Measurements from ENCODE around the gene OAF. TPM values are rescaled to one million over a fixed set of nuclear protein-coding genes. Genes with fewer than 3 reads are reported as not detected.

OAF gene
- total RNA-seq, 2 experiments from 2014 or later: 5.3 TPM

GRCh38 chr11:120209746-120210625 lies 846 bp upstream of the OAF start:
- POLR2A ChIA-PET: no interaction called here
- Mint-ChIP-seq H3K36me3 (ENCODE audit: low read depth) (no peaks in the 10 kb centered on the region), H3K27me3 (ENCODE audit: low read depth) (peaks cover 37% of the 10 kb centered on the region), H3K4me1 (ENCODE audit: low read depth) (peaks cover 21% of the 10 kb centered on the region), H3K9me3 (ENCODE audit: insufficient read depth) (no peaks in the 10 kb centered on the region), H3K4me3 (peak overlapping the region; percentile 75), H3K27ac (peak overlapping the region; percentile 65)
- ATAC-seq (no peak), DNase-seq (no peak)
- CTCF ChIA-PET: interaction anchor here (1.5 kb wide), 1 partner anchor 19 kb away, joined by 3 read pairs; no protein-coding TSS in a partner anchor

DNA sequence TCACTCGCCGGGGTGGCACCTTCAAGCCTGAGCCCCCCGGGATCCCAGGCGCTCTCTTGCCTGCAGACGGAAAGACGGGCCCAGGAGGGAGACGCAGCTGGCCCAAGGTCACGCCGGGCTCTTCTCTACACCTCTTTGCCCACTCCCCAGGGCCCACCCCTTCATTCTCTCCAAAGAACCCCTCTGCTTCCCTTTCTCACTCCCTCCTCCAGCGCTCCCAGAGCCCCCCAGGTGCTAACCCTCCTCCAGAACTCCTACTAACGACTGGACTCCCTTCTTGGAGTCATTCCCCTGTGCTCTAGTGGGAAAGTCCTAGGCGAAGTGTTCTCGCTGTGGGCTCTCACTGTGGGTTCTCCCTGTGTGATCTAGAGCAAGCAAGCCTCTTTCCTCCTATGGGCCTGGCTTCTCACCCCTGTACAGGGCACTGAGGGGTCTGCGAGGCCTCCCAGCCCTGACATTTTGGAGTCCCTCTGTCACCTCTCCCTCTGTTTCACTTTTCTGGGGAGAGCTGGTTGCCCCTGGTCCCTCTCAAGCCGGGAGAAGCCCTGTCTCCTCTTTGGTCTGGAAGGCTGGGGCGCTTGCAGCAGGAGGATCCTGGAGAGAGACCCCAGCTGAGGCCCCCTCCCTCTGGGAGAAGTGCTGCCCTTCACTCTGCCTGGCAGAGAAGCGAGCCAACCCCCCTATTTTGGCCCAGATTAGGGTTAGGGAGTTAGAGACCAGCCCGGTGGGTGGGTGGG lies 858 bp downstream of the OAF start:
- H3K4me1 Mint-ChIP-seq (ENCODE audit: low read depth): peaks cover 17% of the 10 kb centered on the region
- no peaks in the 10 kb centered on the region for H3K36me3 Mint-ChIP-seq (ENCODE audit: low read depth)
- peaks cover 31% of the 10 kb centered on the region for H3K27me3 Mint-ChIP-seq (ENCODE audit: low read depth)
- H3K9me3 Mint-ChIP-seq (ENCODE audit: insufficient read depth): no peaks in the 10 kb centered on the region
- DNase-seq: no peak
- peak overlapping the region; percentile 86 for H3K27ac Mint-ChIP-seq
- CTCF ChIA-PET: interaction anchor here (1.1 to 1.5 kb wide), 2 partner anchors 18 to 43 kb away, joined by 3 to 4 read pairs; no protein-coding TSS in a partner anchor
- peak overlapping the region; percentile 85 for H3K4me3 Mint-ChIP-seq
- POLR2A ChIA-PET: no interaction called here
- no peak for ATAC-seq

GRCh38 chr11:120212259-120212878 lies 1.5 kb downstream of the OAF start:
- H3K36me3 Mint-ChIP-seq (ENCODE audit: low read depth): no peaks in the 10 kb centered on the region
- DNase-seq (no peak), ATAC-seq (no peak)
- no peaks in the 10 kb centered on the region for H3K9me3 Mint-ChIP-seq (ENCODE audit: insufficient read depth)
- CTCF ChIA-PET: interaction anchor here (1.1 to 1.5 kb wide), 2 partner anchors 23 to 44 kb away, joined by 4 to 5 read pairs; no protein-coding TSS in a partner anchor
- H3K4me3 Mint-ChIP-seq: peak overlapping the region; percentile 51
- peaks cover 30% of the 10 kb centered on the region for H3K27me3 Mint-ChIP-seq (ENCODE audit: low read depth)
- POLR2A ChIA-PET: no interaction called here
- no peak overlapping the region for H3K27ac Mint-ChIP-seq
- H3K4me1 Mint-ChIP-seq (ENCODE audit: low read depth): peaks cover 17% of the 10 kb centered on the region

- no peak overlapping the region for H3K4me3 Mint-ChIP-seq
- no peaks in the 10 kb centered on the region for H3K9me3 Mint-ChIP-seq (ENCODE audit: insufficient read depth)
- peaks cover 17% of the 10 kb centered on the region for H3K4me1 Mint-ChIP-seq (ENCODE audit: low read depth)
- DNase-seq: no peak
- peaks cover 25% of the 10 kb centered on the region for H3K27me3 Mint-ChIP-seq (ENCODE audit: low read depth)
- ChIA-PET CTCF (interaction anchor here (0.7 to 1.5 kb wide), 4 partner anchors 17 to 44 kb away, joined by 3 to 5 read pairs (median 4); no protein-coding TSS in a partner anchor), POLR2A (no interaction called here)
- H3K36me3 Mint-ChIP-seq (ENCODE audit: low read depth): no peaks in the 10 kb centered on the region
- no peak for ATAC-seq
- H3K27ac Mint-ChIP-seq: no peak overlapping the region
These were observed 2.1 kb downstream of the OAF start for GRCh38 chr11:120212926-120213325.

DNA sequence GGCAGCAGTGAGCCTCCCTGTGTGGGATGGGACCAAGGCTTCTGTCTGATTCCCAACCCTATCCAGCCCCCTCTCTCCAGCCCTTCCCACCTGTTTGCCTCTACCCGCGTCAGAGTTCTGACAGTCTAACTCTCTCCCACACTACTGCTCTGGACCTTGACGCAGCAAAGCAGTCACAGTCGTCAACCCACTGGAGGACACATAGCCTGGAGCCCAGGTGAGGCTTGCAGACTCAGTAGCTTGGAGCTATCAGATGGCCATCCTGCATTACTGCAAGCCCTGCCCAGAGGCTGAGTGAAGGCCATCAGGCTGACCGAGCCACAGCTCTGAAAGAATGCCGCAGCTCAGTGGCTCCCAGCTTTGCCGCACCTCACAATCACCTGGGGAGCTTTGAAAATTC lies 3.7 kb downstream of the OAF start:
- Mint-ChIP-seq H3K4me3 (no peak overlapping the region), H3K27ac (no peak overlapping the region), H3K27me3 (ENCODE audit: low read depth) (peaks cover 14% of the 10 kb centered on the region), H3K36me3 (ENCODE audit: low read depth) (no peaks in the 10 kb centered on the region), H3K4me1 (ENCODE audit: low read depth) (peaks cover 10% of the 10 kb centered on the region), H3K9me3 (ENCODE audit: insufficient read depth) (no peaks in the 10 kb centered on the region)
- DNase-seq (no peak), ATAC-seq (no peak)
- POLR2A ChIA-PET: no interaction called here
- CTCF ChIA-PET: interaction anchor here (0.7 kb wide), 1 partner anchor 86 kb away, joined by 3 read pairs; no protein-coding TSS in a partner anchor

- POLR2A ChIA-PET: no interaction called here
These were observed 4.8 kb downstream of the OAF start for GRCh38 chr11:120215634-120216033.

DNA sequence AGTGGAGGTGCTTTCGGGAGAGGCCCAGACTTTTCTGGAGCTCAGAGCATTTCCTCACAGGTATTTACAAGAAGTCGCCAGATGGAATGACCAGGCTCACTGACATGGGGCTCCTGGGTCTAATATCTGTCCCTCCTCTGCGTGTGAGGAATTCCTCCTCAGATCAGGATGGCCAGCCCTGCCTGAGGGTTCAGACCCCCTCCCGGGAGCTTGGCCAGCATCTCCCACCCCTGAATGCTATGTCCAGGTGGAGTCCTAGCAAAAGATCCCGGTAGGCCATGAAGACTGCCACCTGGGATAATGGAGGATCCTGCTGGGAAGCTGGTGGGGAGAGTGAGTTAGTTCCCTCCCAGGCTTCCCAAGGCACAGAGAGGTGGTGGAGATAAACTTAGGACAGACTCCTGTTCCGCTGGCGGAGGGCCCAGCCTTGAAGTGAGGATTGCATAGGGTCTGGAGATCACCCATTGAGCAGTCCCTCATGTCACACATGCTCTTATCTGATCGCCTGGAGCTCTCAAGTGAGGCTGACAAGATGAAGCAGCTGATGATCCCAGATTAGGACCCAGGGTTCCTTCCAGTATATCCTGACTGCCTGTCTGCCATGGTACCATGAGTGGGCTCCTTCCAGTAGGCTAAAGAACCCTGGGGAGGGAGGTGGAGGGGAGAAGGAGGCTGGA lies 5.7 kb downstream of the OAF start:
- ChIA-PET CTCF (no interaction called here), POLR2A (no interaction called here)
- DNase-seq (no peak), ATAC-seq (no peak)
- Mint-ChIP-seq H3K9me3 (ENCODE audit: insufficient read depth) (no peaks in the 10 kb centered on the region), H3K36me3 (ENCODE audit: low read depth) (no peaks in the 10 kb centered on the region), H3K4me3 (no peak overlapping the region), H3K27ac (no peak overlapping the region), H3K4me1 (ENCODE audit: low read depth) (peaks cover 11% of the 10 kb centered on the region), H3K27me3 (ENCODE audit: low read depth) (peaks cover 8% of the 10 kb centered on the region)

More at GRCh38 chr11:120215634-120216033, 4.8 kb downstream of the OAF start:
- H3K36me3 Mint-ChIP-seq (ENCODE audit: low read depth): no peaks in the 10 kb centered on the region
- no peak for DNase-seq
- CTCF ChIA-PET: no interaction called here
- H3K4me3 Mint-ChIP-seq: no peak overlapping the region
- H3K4me1 Mint-ChIP-seq (ENCODE audit: low read depth): peaks cover 7% of the 10 kb centered on the region
- H3K27ac Mint-ChIP-seq: no peak overlapping the region
- peaks cover 10% of the 10 kb centered on the region for H3K27me3 Mint-ChIP-seq (ENCODE audit: low read depth)
- H3K9me3 Mint-ChIP-seq (ENCODE audit: insufficient read depth): no peaks in the 10 kb centered on the region
- ATAC-seq: no peak

GRCh38 chr11:120217526-120217925 lies 6.7 kb downstream of the OAF start:
- H3K27ac Mint-ChIP-seq: no peak overlapping the region
- no peak for DNase-seq
- peaks cover 9% of the 10 kb centered on the region for H3K4me1 Mint-ChIP-seq (ENCODE audit: low read depth)
- POLR2A ChIA-PET: no interaction called here
- H3K36me3 Mint-ChIP-seq (ENCODE audit: low read depth): no peaks in the 10 kb centered on the region
- ATAC-seq: no peak
- CTCF ChIA-PET: no interaction called here
- H3K27me3 Mint-ChIP-seq (ENCODE audit: low read depth): peaks cover 3% of the 10 kb centered on the region
- no peaks in the 10 kb centered on the region for H3K9me3 Mint-ChIP-seq (ENCODE audit: insufficient read depth)
- H3K4me3 Mint-ChIP-seq: no peak overlapping the region

DNA sequence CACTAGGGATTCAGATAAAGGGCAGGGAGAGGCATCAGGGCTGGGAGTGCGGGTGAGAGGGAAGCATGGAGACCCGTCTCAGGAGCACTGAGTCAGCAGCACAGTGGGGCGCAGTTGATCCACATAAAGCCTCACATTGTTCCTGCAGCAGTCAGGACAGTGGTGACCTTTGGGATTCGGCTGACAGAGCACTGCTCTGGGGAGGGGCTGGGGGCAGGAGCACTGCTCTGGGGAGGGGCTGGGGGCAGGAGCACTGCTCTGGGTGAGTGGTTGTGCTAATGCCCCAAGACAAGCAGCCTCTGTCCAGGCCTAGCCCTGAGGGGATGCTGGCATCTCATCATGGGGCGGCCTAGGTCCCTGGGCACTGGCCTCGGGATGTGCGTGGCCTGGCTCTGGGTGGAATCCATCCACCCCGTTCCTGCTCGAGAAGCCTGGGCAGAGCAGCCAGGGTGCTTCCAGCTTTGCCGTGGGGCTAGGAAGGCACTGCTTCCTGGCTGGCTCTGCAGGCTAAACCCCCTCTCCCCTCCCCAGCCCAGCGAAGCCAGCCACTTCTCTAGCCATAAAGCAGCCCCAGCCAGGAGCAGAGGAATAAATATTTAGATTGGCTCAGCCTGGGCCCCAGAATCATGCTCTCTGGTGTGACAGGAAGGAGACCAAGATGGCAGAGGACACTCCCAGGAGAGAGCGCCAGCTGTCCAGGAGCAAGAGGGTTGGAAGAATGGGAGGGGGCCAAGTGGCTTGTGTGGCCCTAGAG lies 7.3 kb downstream of the OAF start:
- CTCF ChIA-PET: no interaction called here
- Mint-ChIP-seq H3K36me3 (ENCODE audit: low read depth) (no peaks in the 10 kb centered on the region), H3K27ac (no peak overlapping the region), H3K4me1 (ENCODE audit: low read depth) (peaks cover 9% of the 10 kb centered on the region), H3K4me3 (no peak overlapping the region), H3K27me3 (ENCODE audit: low read depth) (peaks cover 1% of the 10 kb centered on the region), H3K9me3 (ENCODE audit: insufficient read depth) (no peaks in the 10 kb centered on the region)
- DNase-seq (no peak), ATAC-seq (no peak)
- POLR2A ChIA-PET: no interaction called here

GRCh38 chr11:120218695-120219033 lies 7.8 kb downstream of the OAF start:
- no peak overlapping the region for H3K27ac Mint-ChIP-seq
- CTCF ChIA-PET: no interaction called here
- no peaks in the 10 kb centered on the region for H3K27me3 Mint-ChIP-seq (ENCODE audit: low read depth)
- H3K9me3 Mint-ChIP-seq (ENCODE audit: insufficient read depth): no peaks in the 10 kb centered on the region
- ATAC-seq (no peak), DNase-seq (no peak)
- no peak overlapping the region for H3K4me3 Mint-ChIP-seq
- no peaks in the 10 kb centered on the region for H3K36me3 Mint-ChIP-seq (ENCODE audit: low read depth)
- peaks cover 9% of the 10 kb centered on the region for H3K4me1 Mint-ChIP-seq (ENCODE audit: low read depth)
- POLR2A ChIA-PET: no interaction called here

GRCh38 chr11:120219232-120219937 lies 8.6 kb downstream of the OAF start:
- Mint-ChIP-seq H3K4me3 (no peak overlapping the region), H3K36me3 (ENCODE audit: low read depth) (no peaks in the 10 kb centered on the region), H3K27me3 (ENCODE audit: low read depth) (no peaks in the 10 kb centered on the region), H3K4me1 (ENCODE audit: low read depth) (peaks cover 10% of the 10 kb centered on the region), H3K9me3 (ENCODE audit: insufficient read depth) (no peaks in the 10 kb centered on the region), H3K27ac (no peak overlapping the region)
- ATAC-seq (no peak), DNase-seq (no peak)
- ChIA-PET POLR2A (no interaction called here), CTCF (no interaction called here)
